WTC11 (cell line): ENCODE results near the gene SLIT3.

Experiments used
- CTCF ChIP-seq: fragments of 200-600 bp; IDR thresholded peaks from 2 replicates; pipeline ENCODE4 v1.8.0; 2022; ENCODE audit warnings: antibody characterized with exemption
- HMGXB4 ChIP-seq: sonication (generic); formaldehyde crosslinking; IDR thresholded peaks from 2 replicates; pipeline ENCODE4 v1.8.1; 2023; ENCODE audit warnings: mild to moderate bottlenecking, moderate library complexity, missing genetic modification reagents
- USF2 ChIP-seq: sonication (generic); formaldehyde crosslinking; IDR thresholded peaks from 2 replicates; pipeline ENCODE4 v1.8.1; 2023; ENCODE audit warnings: mild to moderate bottlenecking, missing genetic modification reagents, moderate library complexity
- ZNF423 ChIP-seq: fragments of 250-450 bp; sonication (Bioruptor Pico); IDR thresholded peaks from 2 replicates; pipeline ENCODE4 v2.1.2; 2022; ENCODE audit warnings: mild to moderate bottlenecking, moderate library complexity
- TF ChIP-seq, protein P1 (sequence below): fragments of 250-450 bp; sonication (Bioruptor Pico); conservative IDR thresholded peaks from 2 replicates; pipeline ENCODE4 v1.9.0; 2021; ENCODE audit warnings: mild to moderate bottlenecking

GRCh38 chr5:169289520-169289919 is 11.4 kb downstream of the SLIT3 start:
- TF ChIP-seq, protein P1, sequence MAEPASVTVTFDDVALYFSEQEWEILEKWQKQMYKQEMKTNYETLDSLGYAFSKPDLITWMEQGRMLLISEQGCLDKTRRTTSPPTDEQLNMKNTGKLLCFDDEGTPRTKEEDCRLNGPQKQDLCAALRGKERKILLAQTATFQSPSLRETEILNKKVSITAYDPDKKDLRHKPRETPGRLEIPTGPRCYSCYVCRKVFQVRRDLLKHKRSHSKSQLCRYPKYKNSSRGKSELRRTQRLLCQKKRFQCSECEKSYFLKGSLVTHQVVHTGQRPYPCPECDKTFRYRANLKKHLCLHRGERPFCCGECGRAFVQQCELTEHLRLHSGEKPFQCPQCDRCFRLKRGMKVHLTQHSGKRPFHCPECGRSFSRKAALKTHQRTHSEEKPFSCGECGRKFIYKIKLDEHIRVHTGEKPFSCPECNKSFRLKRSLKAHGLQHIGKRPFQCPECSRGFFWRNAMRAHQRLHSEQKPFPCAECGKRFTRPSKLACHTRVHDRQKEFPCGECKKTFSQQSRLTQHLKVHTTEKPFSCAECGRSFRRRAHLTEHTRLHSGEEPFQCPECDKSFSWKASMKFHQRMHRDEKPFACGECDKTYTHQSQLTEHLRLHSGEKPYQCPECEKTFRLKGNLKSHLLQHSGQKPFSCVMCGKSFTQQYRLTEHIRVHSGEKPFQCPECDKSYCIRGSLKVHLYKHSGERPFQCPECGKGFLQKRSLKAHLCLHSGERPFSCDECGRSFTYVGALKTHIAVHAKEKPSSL (CRISPR knock-in tag) = no peak
- TF ChIP-seq ZNF423 = no peak
- no peak for TF ChIP-seq CTCF
- no peak for TF ChIP-seq USF2 (CRISPR knock-in tag)
- TF ChIP-seq HMGXB4 = no peak
